ENCODE measurements around the gene RBM4. TPM values are rescaled to one million over a fixed set of nuclear protein-coding genes. Genes with fewer than 3 reads are reported as not detected.
A peak's percentile ranks its signal among the peaks of the same experiment; 100 is the strongest.

The RBM4 gene
- polyA plus RNA-seq, 2 of the 4 experiments (the other 2 are of a cell fraction) = 171 to 264 TPM

- ChIA-PET CTCF (interaction anchor here (0.6 to 14.2 kb wide), 26 partner anchors 11 to 547 kb away, joined by 3 to 194 read pairs (median 4); partner anchors contain the start of genes RBM4B and SPTBN2), POLR2A (no interaction called here)
- ATAC-seq = no peak
- DNase-seq (ENCODE audit: low read depth in 1 of 2, low spot score in 1 of 2) = no peak
- Histone ChIP-seq H3K27ac (no peak overlapping the region), H3K4me1 (peaks cover 5% of the 10 kb centered on the region; the same call in 1 of the 3 replicates), H3K4me2 (no peak overlapping the region), H3K9me3 (no peaks in the 10 kb centered on the region), H3K4me3 (no peak overlapping the region)
- TF ChIP-seq ZSCAN20 (CRISPR knock-in tag; IDR thresholded peaks at IDR 0.05) (no peak), PBX3 (IDR thresholded peaks at IDR 0.05) (no peak), HOXA7 (CRISPR knock-in tag; IDR thresholded peaks at IDR 0.05) (no peak), HMGXB4 (CRISPR knock-in tag; IDR thresholded peaks at IDR 0.05; ENCODE audit: borderline replicate concordance) (no peak), RAD21 (conservative IDR thresholded peaks at IDR 0.05 in 1 of 2, IDR thresholded peaks at IDR 0.05 in 1 of 2) (no peak), ELK1 (IDR thresholded peaks at IDR 0.05; ENCODE audit: low read depth, low read length) (no peak), HOXB13 (CRISPR knock-in tag; IDR thresholded peaks at IDR 0.05; ENCODE audit: low read depth) (no peak), FOXS1 (CRISPR knock-in tag; IDR thresholded peaks at IDR 0.05) (no peak), ATOH8 (CRISPR knock-in tag; IDR thresholded peaks at IDR 0.05; ENCODE audit: low read depth) (no peak), RARB (CRISPR knock-in tag; IDR thresholded peaks at IDR 0.05) (no peak), ESRRA (IDR thresholded peaks at IDR 0.05; ENCODE audit: borderline replicate concordance, low read length) (no peak), FOSL2 (IDR thresholded peaks at IDR 0.05) (no peak), FOSL2 (CRISPR knock-in tag; IDR thresholded peaks at IDR 0.05) (no peak), ZNF302 (CRISPR knock-in tag; IDR thresholded peaks at IDR 0.05) (no peak), E2F6 (IDR thresholded peaks at IDR 0.05; ENCODE audit: borderline replicate concordance, low read depth) (no peak), BCL3 (IDR thresholded peaks at IDR 0.05) (no peak), RNF2 (IDR thresholded peaks at IDR 0.05; ENCODE audit: borderline replicate concordance, low read depth) (no peak)
- FAIRE-seq = no peak
- WGBS (ENCODE audit: missing lambda C conversion rate) = 81% methylated on average over 13 of the region's 13 CpGs
Observed at GRCh38 chr11:66694056-66694410, 55.5 kb downstream of the RBM4 start.

- FAIRE-seq (peak; percentile 93), ATAC-seq (peak; percentile 96 to 99), DNase-seq (ENCODE audit: low read depth in 1 of 2, low spot score in 1 of 2) (peak; percentile 93 to 98)
- peaks cover 2% of the 10 kb centered on the region; the same call in 1 of the 3 replicates for H3K9me3 ChIP-seq
- no peak overlapping the region for H3K4me2 ChIP-seq
- POLR2A ChIA-PET = interaction anchor here (0.6 kb wide), 1 partner anchor 28 kb away, joined by 6 read pairs; no protein-coding TSS in a partner anchor
- CTCF ChIA-PET = interaction anchor here (0.6 to 14.2 kb wide), 46 partner anchors 8 to 546 kb away, joined by 3 to 194 read pairs (median 4); partner anchors contain the start of gene RBM4B
- 14% methylated on average over 6 of the region's 6 CpGs for WGBS (ENCODE audit: missing lambda C conversion rate)
- H3K27ac ChIP-seq = peak overlapping the region; percentile 36 to 69; a peak in 3 of 6 replicates
- H3K4me3 ChIP-seq = no peak overlapping the region
- peaks cover 5% of the 10 kb centered on the region; the same call in 1 of the 3 replicates for H3K4me1 ChIP-seq
- TF ChIP-seq CTCF (IDR thresholded peaks at IDR 0.05) (peak; percentile 99), ZFP36 (IDR thresholded peaks at IDR 0.05; ENCODE audit: borderline replicate concordance, partially characterized antibody) (no peak), NFE2L2 (conservative IDR thresholded peaks at IDR 0.05; ENCODE audit: low read length) (no peak), GATA3 (IDR thresholded peaks at IDR 0.05; ENCODE audit: borderline replicate concordance) (no peak), ZC3H11A (IDR thresholded peaks at IDR 0.05) (no peak), RNF2 (IDR thresholded peaks at IDR 0.05; ENCODE audit: borderline replicate concordance, low read depth) (no peak), POLR2AphosphoS2 (conservative IDR thresholded peaks at IDR 0.05; ENCODE audit: low read length) (no peak), BHLHE40 (IDR thresholded peaks at IDR 0.05; ENCODE audit: low read depth, low read length) (no peak), CBX2 (IDR thresholded peaks at IDR 0.05; ENCODE audit: borderline replicate concordance, low read depth) (no peak), CHD4 (IDR thresholded peaks at IDR 0.05; ENCODE audit: borderline replicate concordance) (no peak), RARB (CRISPR knock-in tag; IDR thresholded peaks at IDR 0.05) (no peak), TP53 (CRISPR knock-in tag; IDR thresholded peaks at IDR 0.05) (no peak), JUN (IDR thresholded peaks at IDR 0.05) (0 out of 5 replicates have a peak, but pooled peaks of 1 of the 2 experiments have one; percentile 33), ZNF302 (CRISPR knock-in tag; IDR thresholded peaks at IDR 0.05) (no peak), RAD21 (conservative IDR thresholded peaks at IDR 0.05 in 1 of 2, IDR thresholded peaks at IDR 0.05 in 1 of 2) (peak; percentile 96 to 97)
Observed at GRCh38 chr11:66694732-66695207, 56.3 kb downstream of the RBM4 start.
